ENCODE data around the gene RAB6D.
"Not testable (repeated sequence)": the region's sequence is repeated elsewhere in the genome, so short reads cannot be mapped to it uniquely, and the experiment has no call there.

RAB6D gene

DNA sequence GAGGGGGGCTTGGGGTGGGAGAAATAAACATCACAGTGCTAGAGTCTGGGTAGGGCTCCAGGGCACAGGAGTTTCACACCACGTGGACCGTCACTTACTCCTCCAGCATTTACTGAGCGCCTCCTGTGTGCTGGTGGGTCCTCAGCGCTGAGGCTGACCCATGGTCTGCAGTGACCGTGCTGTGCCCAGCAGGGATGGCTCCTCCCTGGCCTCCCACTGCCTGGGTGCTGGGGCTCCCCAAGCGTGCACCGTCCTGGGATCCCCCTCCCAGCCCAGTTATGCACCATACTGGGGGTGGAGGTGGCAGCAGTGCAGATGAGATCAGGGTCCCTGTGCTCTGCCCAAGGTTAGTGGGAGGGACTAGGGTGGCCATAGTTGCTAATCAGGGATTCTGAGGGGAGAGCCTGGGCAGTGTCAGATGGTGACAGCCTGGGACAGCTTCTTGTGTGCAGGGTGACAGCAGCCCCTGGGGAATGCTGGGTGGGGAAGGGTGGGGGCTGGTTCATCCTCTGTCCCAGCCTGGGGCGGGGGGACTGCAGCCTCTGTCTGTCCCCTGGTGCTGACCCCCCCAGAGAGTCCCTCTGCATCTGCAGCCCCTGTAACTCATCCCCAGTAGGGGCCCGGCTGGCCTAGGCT, 26.6 kb upstream of the RAB6D start:
- H3K4me3 Mint-ChIP-seq; H3K9me3 Mint-ChIP-seq; H3K27me3 Mint-ChIP-seq (ENCODE audit: low read depth); DNase-seq (ENCODE audit: low spot score); H3K36me3 Mint-ChIP-seq (ENCODE audit: low read depth); H3K27ac Mint-ChIP-seq; H3K4me1 Mint-ChIP-seq (ENCODE audit: low read depth): not testable (repeated sequence)

DNA sequence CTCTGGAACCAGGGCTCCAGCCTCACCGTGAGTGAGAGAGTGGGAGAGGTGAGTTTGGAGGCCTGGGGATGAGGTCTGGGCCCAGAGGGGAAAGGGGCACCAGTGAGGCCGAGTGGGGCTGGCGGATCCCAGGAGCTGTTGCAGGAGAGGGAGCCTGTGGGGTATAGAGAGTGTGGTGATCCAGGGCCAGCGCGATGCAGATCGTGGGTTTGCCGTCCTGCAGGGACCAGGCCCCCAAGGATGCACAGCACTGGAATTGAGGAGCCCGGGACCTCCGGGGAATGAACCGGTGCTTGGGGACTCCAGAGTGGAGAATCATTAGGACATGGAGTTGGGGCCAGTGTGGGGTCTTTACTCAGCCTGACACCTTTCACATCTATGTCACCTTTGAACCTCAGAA, 25.7 kb upstream of the RAB6D start:
- Mint-ChIP-seq H3K4me3 (no peak overlapping the region), H3K27ac (no peak overlapping the region), H3K9me3 (no peaks in the 10 kb centered on the region)

DNA sequence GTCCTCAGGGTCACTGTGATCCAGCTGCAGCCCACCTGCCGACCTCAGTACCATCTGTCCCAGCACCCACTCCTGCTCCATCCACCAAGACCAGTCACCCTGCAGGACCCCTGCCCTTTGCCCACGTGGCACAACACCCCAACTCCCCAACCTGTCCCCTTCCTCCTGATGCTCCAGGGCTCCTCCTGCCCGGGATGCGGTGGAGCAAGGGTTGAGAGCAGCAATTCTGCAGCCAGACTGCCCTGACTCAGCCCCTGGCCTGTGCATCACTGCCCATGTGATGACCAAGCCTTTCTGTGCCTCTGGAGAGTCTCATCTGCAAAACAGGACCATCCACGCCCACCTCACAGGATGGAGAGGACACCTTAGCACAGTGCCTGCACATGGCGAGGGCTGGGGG, 24.9 kb upstream of the RAB6D start:
- DNase-seq (ENCODE audit: low spot score); H3K36me3 Mint-ChIP-seq (ENCODE audit: low read depth); H3K27ac Mint-ChIP-seq; H3K9me3 Mint-ChIP-seq; H3K4me3 Mint-ChIP-seq; H3K27me3 Mint-ChIP-seq (ENCODE audit: low read depth); H3K4me1 Mint-ChIP-seq (ENCODE audit: low read depth): not testable (repeated sequence)

More for the DNA sequence above, 25.7 kb upstream of the RAB6D start:
- DNase-seq (ENCODE audit: low spot score) = no peak
- H3K4me1 Mint-ChIP-seq (ENCODE audit: low read depth) = no peaks in the 10 kb centered on the region
- H3K27me3 Mint-ChIP-seq (ENCODE audit: low read depth) = no peaks in the 10 kb centered on the region
- no peaks in the 10 kb centered on the region for H3K36me3 Mint-ChIP-seq (ENCODE audit: low read depth)

DNA sequence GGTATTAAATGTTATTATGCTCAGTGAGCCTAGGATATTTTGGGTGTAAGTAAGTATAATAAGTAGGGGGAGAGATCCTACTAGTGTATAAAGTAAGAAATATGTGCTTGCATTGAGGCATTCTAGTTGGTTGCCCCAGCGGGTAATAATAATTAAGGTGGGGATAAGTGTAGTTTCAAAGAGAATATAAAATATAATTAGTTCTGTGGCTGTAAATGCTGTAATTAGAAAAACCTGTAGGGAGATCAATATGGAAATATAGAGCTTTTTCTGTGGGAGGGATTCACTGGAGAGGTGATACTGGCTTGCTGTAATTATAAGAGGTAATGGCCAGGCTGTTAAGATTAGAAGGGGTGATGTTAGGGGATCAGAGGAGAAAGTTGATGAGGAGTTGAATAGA, 9.1 kb upstream of the RAB6D start:
- not testable (repeated sequence) for H3K27ac Mint-ChIP-seq; H3K9me3 Mint-ChIP-seq; H3K4me3 Mint-ChIP-seq; DNase-seq (ENCODE audit: low spot score); H3K27me3 Mint-ChIP-seq (ENCODE audit: low read depth); H3K4me1 Mint-ChIP-seq (ENCODE audit: low read depth); H3K36me3 Mint-ChIP-seq (ENCODE audit: low read depth)

DNA sequence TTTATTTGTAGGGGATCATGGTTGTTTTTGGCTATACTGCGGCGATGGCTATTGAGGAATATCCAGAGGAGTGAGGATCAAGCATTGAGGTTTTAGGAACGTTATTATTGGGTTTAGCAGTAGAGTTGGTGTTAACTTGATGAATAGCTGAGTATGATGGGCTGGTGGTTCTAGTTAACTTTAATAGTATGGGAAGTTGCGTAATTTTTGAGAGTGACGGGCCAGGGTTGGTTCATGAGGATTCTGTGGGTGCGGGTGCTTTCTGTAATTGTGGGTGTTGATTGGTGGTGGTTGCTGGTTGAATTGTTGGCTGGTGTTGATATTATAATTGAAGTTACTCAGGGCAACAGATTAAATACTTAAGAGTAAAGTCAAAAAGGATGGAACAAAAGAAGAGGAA, 6.0 kb upstream of the RAB6D start:
- H3K4me3 Mint-ChIP-seq = no peak overlapping the region
- H3K27me3 Mint-ChIP-seq (ENCODE audit: low read depth) = peaks cover 9% of the 10 kb centered on the region
- no peak for DNase-seq (ENCODE audit: low spot score)
- H3K9me3 Mint-ChIP-seq = no peaks in the 10 kb centered on the region
- no peak overlapping the region for H3K27ac Mint-ChIP-seq
- H3K4me1 Mint-ChIP-seq (ENCODE audit: low read depth) = no peaks in the 10 kb centered on the region
- no peaks in the 10 kb centered on the region for H3K36me3 Mint-ChIP-seq (ENCODE audit: low read depth)

DNA sequence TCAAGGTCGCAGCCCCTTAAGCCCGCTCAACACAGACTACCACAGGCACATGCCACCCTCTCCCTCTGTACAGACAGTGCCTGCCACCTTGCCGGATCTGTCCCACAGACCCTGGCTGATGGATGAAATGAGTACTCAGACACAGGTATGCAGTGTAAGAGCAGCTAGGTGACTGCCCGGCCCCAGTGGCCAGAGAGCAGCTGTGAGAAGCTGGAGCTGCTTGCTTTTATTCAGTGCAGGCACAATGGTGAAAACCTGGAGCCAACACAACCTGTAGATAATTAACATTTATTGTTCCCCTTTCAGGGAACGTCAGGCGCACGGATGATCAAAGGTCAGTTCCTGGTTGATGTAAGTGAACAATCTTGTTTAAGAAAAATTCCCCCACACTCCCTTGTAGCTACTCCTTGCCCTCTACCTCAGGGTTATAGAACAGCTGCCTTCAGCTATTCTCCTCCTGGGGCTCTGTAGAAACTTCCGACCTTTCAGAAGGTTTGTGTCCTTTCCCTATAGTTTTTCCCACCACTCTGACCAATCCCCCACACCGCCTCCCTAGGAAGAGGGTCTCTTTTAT, 4.6 kb upstream of the RAB6D start:
- H3K9me3 Mint-ChIP-seq; H3K4me1 Mint-ChIP-seq (ENCODE audit: low read depth); H3K27ac Mint-ChIP-seq; DNase-seq (ENCODE audit: low spot score); H3K36me3 Mint-ChIP-seq (ENCODE audit: low read depth); H3K4me3 Mint-ChIP-seq: not testable (repeated sequence)
- peaks cover 15% of the 10 kb centered on the region for H3K27me3 Mint-ChIP-seq (ENCODE audit: low read depth)

DNA sequence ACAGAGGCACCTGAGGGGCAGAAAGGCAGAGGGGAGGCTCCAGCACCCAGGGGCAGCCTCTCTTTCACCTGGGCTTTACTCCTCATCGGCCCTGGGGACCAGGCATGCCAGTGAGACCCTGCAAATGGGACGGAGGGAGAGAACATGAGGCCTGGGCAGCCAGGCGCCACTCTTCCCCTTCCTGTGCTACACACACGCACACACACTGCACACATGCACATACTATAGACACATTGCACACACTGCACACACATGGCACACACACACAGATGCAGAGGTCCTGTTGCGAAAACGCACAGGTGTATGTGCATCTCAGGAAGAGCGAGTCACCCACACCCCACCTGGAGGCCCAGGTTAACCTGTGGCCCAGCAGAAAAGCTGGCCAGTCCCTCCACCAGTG, 3.4 kb upstream of the RAB6D start:
- H3K9me3 Mint-ChIP-seq = no peaks in the 10 kb centered on the region
- no peak overlapping the region for H3K27ac Mint-ChIP-seq
- no peak for DNase-seq (ENCODE audit: low spot score)
- peaks cover 24% of the 10 kb centered on the region for H3K27me3 Mint-ChIP-seq (ENCODE audit: low read depth)
- H3K4me3 Mint-ChIP-seq = no peak overlapping the region
- peaks cover 2% of the 10 kb centered on the region for H3K36me3 Mint-ChIP-seq (ENCODE audit: low read depth)
- H3K4me1 Mint-ChIP-seq (ENCODE audit: low read depth) = peaks cover 8% of the 10 kb centered on the region

DNA sequence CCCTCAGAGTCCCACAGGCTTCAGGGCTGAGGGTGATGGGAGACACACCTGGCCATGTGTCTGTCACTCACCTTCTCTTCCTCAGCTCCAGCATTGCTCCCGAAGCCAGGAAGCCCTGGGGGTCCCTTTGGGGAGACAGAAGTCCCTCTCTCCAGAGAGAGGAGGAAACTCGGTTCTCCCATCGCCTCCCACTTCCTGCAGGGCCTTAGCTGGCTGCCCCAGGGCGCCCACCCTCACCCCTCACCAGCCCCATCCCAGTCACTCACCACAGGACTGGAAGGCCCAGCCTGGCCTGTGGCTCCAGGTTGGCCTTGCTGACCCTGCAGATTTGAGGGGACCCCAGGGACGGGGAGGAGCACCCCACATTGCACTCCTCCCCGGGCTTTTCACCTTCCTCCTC, 2.7 kb upstream of the RAB6D start:
- peaks cover 31% of the 10 kb centered on the region for H3K27me3 Mint-ChIP-seq (ENCODE audit: low read depth)
- peaks cover 2% of the 10 kb centered on the region for H3K36me3 Mint-ChIP-seq (ENCODE audit: low read depth)
- H3K9me3 Mint-ChIP-seq = no peaks in the 10 kb centered on the region
- no peak overlapping the region for H3K27ac Mint-ChIP-seq
- DNase-seq (ENCODE audit: low spot score) = no peak
- H3K4me3 Mint-ChIP-seq = no peak overlapping the region
- peaks cover 8% of the 10 kb centered on the region for H3K4me1 Mint-ChIP-seq (ENCODE audit: low read depth)

DNA sequence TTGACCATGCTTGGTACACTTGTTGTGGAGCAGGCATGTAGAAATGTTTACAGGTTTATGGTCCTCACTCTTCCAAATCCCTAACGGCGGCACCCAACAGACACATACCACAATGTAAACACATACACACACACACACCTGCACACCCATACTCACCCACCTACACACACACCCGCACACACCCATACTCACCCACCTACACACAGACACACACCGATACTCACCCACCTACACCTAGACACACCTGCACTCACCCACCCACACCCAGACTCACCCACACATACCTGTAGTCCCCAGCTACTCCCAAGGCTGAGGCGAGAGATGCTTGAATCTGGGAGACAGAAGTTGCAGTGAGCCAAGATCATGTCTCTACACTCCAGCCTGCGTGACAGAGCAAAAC, 1.5 kb upstream of the RAB6D start:
- Mint-ChIP-seq H3K4me3 (no peak overlapping the region), H3K4me1 (ENCODE audit: low read depth) (peaks cover 8% of the 10 kb centered on the region), H3K27ac (no peak overlapping the region), H3K9me3 (no peaks in the 10 kb centered on the region), H3K27me3 (ENCODE audit: low read depth) (peaks cover 39% of the 10 kb centered on the region), H3K36me3 (ENCODE audit: low read depth) (peaks cover 2% of the 10 kb centered on the region)
- no peak for DNase-seq (ENCODE audit: low spot score)

DNA sequence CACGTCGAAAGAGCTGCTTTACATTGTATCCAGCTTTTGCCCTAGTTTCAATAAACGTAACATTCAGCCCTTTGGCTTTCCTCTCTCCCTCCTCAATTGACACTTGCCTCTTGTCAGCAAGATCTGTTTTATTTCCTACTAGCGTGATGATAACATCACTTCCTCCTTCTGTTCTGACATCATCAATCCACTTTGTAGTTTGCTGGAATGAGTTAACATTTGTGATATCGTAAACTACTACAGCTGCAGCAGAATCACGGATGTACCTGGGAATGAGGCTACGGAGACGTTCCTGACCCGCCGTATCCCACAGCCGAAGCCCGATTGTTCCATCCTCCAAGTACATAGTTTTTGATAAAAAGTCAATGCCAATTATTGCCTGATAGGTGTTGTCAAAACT, 755 bp downstream of the RAB6D start:
- H3K4me3 Mint-ChIP-seq = peak overlapping the region; percentile 44
- not testable (repeated sequence) for H3K4me1 Mint-ChIP-seq (ENCODE audit: low read depth); H3K36me3 Mint-ChIP-seq (ENCODE audit: low read depth); H3K27ac Mint-ChIP-seq; H3K9me3 Mint-ChIP-seq; DNase-seq (ENCODE audit: low spot score)
- H3K27me3 Mint-ChIP-seq (ENCODE audit: low read depth) = peaks cover 47% of the 10 kb centered on the region

DNA sequence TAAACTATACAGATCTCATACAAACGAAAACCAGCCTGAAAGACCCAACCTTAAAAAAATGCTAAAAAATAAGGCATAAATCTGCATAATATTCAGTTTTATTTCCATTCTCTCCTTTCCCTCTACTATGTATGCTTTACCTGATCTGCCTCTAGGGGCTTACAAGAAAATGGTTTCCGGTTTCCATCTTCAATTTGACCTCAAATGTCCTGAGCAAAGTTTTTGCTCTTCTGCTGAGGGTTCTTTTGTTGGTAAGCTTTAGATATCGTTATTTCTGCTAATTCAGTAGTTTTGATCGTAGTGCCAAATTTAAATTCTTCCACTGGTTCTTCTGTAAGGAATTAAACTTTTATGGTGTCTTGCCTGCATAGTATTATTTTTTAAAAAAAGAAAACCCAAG, 2.2 kb downstream of the RAB6D start:
- H3K27ac Mint-ChIP-seq; H3K9me3 Mint-ChIP-seq; DNase-seq (ENCODE audit: low spot score); H3K4me3 Mint-ChIP-seq; H3K4me1 Mint-ChIP-seq (ENCODE audit: low read depth); H3K36me3 Mint-ChIP-seq (ENCODE audit: low read depth): not testable (repeated sequence)
- H3K27me3 Mint-ChIP-seq (ENCODE audit: low read depth) = peaks cover 50% of the 10 kb centered on the region

DNA sequence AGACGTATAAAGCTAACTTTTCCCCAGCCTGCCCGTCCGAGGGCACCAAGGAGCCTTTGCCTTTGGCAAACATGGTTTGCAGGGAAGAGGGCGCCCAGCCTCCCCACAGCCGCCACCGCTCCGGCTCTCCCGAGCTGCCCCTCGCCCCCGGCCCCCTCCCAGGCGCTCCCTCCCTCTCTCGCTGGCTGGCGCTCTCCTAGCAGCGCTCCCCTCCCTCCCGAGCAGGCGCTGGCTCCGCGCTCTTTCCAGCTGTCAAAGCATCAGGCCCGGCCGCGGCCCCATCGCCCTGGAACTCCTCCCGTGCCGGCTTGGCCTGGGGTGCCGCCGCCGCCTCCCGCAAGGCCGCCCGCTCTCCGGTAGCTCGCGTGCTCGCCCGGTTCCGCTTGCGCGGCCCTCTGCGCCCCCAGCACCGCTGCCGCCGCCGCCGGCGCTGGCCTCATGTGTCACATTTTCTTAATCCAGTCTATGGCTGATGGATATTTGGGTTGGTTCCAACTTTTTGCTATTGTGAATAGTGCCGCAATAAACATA, 10.7 kb downstream of the RAB6D start:
- H3K27me3 Mint-ChIP-seq (ENCODE audit: low read depth) = peaks cover 22% of the 10 kb centered on the region
- not testable (repeated sequence) for H3K4me3 Mint-ChIP-seq; H3K27ac Mint-ChIP-seq; H3K9me3 Mint-ChIP-seq; DNase-seq (ENCODE audit: low spot score); H3K4me1 Mint-ChIP-seq (ENCODE audit: low read depth); H3K36me3 Mint-ChIP-seq (ENCODE audit: low read depth)

DNA sequence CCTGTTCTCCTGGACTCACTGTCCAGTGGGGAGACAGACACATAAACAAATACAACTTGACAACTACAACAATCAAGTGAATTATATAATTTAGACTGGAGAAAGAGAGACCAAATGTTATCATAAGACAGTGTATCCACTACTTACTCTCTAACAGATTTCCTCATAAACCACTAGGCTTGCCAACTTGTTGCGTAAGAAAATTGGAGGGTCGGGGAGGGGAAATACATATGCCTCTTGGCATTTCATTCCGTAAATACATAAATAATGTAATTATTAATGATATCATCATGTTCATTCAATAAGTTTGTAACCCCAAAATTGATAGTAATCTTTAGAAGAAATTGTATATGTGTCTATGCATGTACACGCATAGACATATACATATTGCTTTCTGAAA, 14.9 kb downstream of the RAB6D start:
- H3K27ac Mint-ChIP-seq = no peak overlapping the region
- peaks cover 8% of the 10 kb centered on the region for H3K27me3 Mint-ChIP-seq (ENCODE audit: low read depth)
- no peak overlapping the region for H3K4me3 Mint-ChIP-seq
- no peak for DNase-seq (ENCODE audit: low spot score)
- H3K9me3 Mint-ChIP-seq = no peaks in the 10 kb centered on the region
- no peaks in the 10 kb centered on the region for H3K4me1 Mint-ChIP-seq (ENCODE audit: low read depth)
- H3K36me3 Mint-ChIP-seq (ENCODE audit: low read depth) = no peaks in the 10 kb centered on the region

DNA sequence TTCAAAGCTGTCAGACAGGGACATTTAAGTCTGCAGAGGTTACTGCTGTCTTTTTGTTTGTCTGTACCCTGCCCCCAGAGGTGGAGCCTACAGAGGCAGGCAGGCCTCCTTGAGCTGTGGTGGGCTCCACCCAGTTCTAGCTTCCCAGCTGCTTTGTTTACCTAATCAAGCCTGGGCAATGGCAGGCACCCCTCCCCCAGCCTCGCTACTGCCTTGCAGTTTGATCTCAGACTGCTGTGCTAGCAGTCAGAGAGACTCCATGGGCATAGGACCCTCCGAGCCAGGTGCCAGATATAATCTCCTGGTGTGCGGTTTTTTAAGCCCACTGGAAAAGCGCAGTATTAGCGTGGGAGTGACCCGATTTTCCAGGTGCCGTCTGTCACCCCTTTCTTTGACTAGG, 16.9 kb downstream of the RAB6D start:
- not testable (repeated sequence) for DNase-seq (ENCODE audit: low spot score); H3K27ac Mint-ChIP-seq; H3K4me1 Mint-ChIP-seq (ENCODE audit: low read depth); H3K27me3 Mint-ChIP-seq (ENCODE audit: low read depth); H3K9me3 Mint-ChIP-seq; H3K36me3 Mint-ChIP-seq (ENCODE audit: low read depth); H3K4me3 Mint-ChIP-seq

DNA sequence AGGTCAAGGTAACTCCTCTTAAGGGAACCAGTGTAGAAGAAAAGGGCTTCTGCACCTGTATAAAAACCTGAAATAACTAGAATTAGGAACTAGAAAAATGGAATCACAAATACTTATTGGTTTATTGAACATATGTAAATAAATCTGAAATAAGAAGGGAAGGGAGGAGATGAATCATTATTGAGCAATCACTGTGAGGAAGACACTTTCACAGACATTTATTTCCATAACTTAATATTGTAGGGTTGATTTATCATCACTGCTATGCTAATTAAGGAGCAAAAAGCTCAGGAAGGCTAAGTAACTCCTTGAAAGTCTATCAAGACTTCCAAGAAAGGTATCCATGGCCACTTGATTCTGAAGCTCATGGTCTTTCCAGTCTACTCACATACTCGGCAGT, 24.7 kb downstream of the RAB6D start:
- not testable (repeated sequence) for DNase-seq (ENCODE audit: low spot score); H3K4me1 Mint-ChIP-seq (ENCODE audit: low read depth); H3K9me3 Mint-ChIP-seq; H3K4me3 Mint-ChIP-seq; H3K36me3 Mint-ChIP-seq (ENCODE audit: low read depth); H3K27ac Mint-ChIP-seq
- H3K27me3 Mint-ChIP-seq (ENCODE audit: low read depth) = peaks cover 17% of the 10 kb centered on the region
